NT2/D1 (cell line): ENCODE results near the gene CPEB1.

ENCODE experiments used
- SUZ12 ChIP-seq: IDR thresholded peaks from 2 replicates; pipeline ENCODE4 v1.6.1; 2011; ENCODE audit not compliant: insufficient read length, insufficient read depth; ENCODE audit errors: extremely low read depth
- ZNF274 ChIP-seq: IDR thresholded peaks from 2 replicates; pipeline ENCODE4 v1.6.1; 2011; ENCODE audit warnings: mild to moderate bottlenecking, low read depth, low read length

DNA sequence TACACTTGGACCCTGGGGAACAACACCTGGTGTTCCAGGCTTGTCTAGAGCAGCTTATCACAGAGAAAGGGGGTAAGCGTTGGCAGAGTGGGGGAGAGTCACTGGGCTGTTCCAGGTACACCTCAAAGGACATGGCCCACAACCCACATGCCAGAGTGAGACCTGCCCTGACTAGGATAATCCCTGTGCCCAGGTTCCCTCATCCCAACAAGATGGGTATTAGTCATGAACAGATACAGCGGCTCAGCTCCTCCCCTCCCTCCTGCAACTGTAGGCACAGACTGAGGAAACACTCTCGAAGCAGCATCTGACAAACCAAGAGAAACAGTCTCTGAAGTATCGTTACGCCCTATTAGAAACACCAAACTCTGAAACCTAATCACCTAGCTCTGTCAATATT, 74.9 kb downstream of the CPEB1 start:
- TF ChIP-seq SUZ12 (no peak), ZNF274 (no peak)
